ENCODE measurements around the gene CDC34. TPM values are rescaled to one million over a fixed set of nuclear protein-coding genes. Genes with fewer than 3 reads are reported as not detected.

The CDC34 gene
- total and polyA plus RNA-seq, 9 of the 15 experiments (the other 6 are each of a cell fraction or from before 2014, with no cell fraction given), result 0.80 to 203 (median 65.5) TPM

- TF ChIP-seq, protein P1, sequence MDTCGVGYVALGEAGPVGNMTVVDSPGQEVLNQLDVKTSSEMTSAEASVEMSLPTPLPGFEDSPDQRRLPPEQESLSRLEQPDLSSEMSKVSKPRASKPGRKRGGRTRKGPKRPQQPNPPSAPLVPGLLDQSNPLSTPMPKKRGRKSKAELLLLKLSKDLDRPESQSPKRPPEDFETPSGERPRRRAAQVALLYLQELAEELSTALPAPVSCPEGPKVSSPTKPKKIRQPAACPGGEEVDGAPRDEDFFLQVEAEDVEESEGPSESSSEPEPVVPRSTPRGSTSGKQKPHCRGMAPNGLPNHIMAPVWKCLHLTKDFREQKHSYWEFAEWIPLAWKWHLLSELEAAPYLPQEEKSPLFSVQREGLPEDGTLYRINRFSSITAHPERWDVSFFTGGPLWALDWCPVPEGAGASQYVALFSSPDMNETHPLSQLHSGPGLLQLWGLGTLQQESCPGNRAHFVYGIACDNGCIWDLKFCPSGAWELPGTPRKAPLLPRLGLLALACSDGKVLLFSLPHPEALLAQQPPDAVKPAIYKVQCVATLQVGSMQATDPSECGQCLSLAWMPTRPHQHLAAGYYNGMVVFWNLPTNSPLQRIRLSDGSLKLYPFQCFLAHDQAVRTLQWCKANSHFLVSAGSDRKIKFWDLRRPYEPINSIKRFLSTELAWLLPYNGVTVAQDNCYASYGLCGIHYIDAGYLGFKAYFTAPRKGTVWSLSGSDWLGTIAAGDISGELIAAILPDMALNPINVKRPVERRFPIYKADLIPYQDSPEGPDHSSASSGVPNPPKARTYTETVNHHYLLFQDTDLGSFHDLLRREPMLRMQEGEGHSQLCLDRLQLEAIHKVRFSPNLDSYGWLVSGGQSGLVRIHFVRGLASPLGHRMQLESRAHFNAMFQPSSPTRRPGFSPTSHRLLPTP (IDR thresholded peaks at IDR 0.05; ENCODE audit: borderline replicate concordance, extremely low read depth, insufficient read length), result no peak
- TF ChIP-seq TRIM25 (IDR thresholded peaks at IDR 0.05; ENCODE audit: borderline replicate concordance) (no peak), CREBBP (IDR thresholded peaks at IDR 0.05; ENCODE audit: low read depth, low read length) (no peak), ZNF274 (IDR thresholded peaks at IDR 0.05; ENCODE audit: borderline replicate concordance, low read depth, low read length) (no peak), ZNF436 (CRISPR knock-in tag; IDR thresholded peaks at IDR 0.05) (no peak), PYGO2 (tag; IDR thresholded peaks at IDR 0.05) (no peak), HSF4 (CRISPR knock-in tag; IDR thresholded peaks at IDR 0.05; ENCODE audit: borderline replicate concordance) (no peak), ZFP1 (CRISPR knock-in tag; IDR thresholded peaks at IDR 0.05) (no peak), POLR2AphosphoS5 (IDR thresholded peaks at IDR 0.05; ENCODE audit: control insufficient read depth, insufficient read depth, low read depth, low read length) (peak; percentile 54; the same call in 1 of the 2 replicates), ZNF57 (CRISPR knock-in tag; IDR thresholded peaks at IDR 0.05) (no peak), ATF7 (IDR thresholded peaks at IDR 0.05) (no peak), CEBPB (tag; IDR thresholded peaks at IDR 0.05) (no peak), ZC3H11A (IDR thresholded peaks at IDR 0.05; ENCODE audit: low read depth, low read length) (no peak; the same call in 1 of the 2 replicates), ARID3B (CRISPR knock-in tag; IDR thresholded peaks at IDR 0.05; ENCODE audit: borderline replicate concordance) (no peak), ELK3 (CRISPR knock-in tag; IDR thresholded peaks at IDR 0.05) (no peak), HMG20B (CRISPR knock-in tag; IDR thresholded peaks at IDR 0.05) (no peak), IFI16 (CRISPR knock-in tag; IDR thresholded peaks at IDR 0.05) (no peak)
- TF ChIP-seq, protein P2, sequence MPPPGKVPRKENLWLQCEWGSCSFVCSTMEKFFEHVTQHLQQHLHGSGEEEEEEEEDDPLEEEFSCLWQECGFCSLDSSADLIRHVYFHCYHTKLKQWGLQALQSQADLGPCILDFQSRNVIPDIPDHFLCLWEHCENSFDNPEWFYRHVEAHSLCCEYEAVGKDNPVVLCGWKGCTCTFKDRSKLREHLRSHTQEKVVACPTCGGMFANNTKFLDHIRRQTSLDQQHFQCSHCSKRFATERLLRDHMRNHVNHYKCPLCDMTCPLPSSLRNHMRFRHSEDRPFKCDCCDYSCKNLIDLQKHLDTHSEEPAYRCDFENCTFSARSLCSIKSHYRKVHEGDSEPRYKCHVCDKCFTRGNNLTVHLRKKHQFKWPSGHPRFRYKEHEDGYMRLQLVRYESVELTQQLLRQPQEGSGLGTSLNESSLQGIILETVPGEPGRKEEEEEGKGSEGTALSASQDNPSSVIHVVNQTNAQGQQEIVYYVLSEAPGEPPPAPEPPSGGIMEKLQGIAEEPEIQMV (tag; conservative IDR thresholded peaks at IDR 0.05; ENCODE audit: low read depth), result no peak
These were observed 52.9 kb downstream of the CDC34 start (continued) for GRCh38 chr19:584240-585001.

All from K562 (cell line).